Measurements from ENCODE around the gene ZBTB20.
"Not testable (repeated sequence)": the region's sequence is repeated elsewhere in the genome, so short reads cannot be mapped to it uniquely, and the experiment has no call there.

ZBTB20 gene

DNA sequence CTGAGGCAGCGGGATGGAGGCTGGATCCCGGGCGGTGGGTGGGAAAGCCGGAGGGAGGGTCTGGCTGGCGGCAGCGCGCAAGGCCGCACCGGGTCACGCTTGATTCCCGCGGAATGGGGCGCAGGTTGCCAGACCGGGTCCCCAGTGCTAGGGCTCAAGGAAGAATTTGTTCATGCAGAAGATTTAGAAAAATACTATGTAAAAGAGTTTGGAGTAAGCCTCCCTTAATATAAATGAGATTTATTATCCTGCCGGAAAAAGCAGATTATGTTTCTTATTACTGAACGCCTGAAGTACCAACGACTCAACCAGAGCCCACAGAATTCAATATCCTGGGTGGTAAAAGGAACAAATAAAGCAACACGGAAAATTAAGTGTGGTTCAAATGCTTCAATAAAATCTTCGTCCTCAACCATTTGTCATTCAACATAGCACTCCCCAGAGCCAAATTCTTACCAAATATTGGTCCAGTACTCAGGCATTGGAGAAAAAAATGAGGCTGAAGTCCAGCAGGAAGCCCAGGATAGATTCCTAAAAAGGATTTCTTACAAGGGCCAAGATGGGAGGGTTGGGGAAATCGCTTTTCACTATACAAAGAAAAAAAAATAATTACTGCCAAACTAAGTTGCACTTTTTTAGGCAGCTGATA is 1.2 kb upstream of the ZBTB20 start:
- in situ Hi-C loops (cut with HindIII; ENCODE audit: low sequenced_read_pairs), result no loop called here

DNA sequence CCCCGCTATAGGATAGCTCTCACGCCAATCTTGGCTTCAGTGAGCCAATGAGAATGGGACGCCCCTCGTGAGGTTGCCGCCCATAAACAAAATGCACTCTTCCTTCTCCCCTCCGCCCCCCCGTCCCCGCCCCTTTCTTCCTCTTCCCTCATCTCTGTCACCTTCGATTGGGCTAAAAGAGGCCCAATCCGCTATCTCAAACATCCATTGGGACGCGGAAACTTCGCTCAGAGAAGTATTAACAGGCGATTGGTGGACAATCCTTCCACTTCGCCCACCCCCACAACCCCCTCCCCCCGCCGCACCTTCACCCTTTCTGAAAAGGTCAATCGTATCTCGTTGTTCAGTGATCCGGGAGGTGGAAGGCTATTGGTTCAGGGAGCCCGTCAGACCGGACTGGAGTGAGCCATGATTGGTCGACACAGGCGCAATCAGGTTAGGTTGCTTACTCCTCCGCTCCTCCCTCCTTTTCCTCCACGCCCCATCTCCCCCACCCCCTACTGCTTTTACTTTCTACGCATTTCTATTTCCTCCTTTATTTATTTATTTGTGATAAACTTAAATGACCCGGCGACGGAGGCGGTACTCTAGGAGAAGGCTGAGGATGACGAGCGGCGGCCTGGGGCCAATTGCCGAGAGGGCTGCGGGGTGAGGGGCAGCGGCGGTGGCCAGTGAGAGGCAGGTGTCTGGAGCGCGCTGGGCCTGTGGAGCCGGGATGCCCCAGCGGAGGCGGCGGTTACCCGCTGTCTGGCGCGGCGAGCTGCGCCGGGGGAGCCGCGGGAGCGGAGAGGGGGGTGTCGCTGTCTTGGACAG is 447 bp upstream of the ZBTB20 start:
- in situ Hi-C loops (cut with HindIII; ENCODE audit: low sequenced_read_pairs), result no loop called here

DNA sequence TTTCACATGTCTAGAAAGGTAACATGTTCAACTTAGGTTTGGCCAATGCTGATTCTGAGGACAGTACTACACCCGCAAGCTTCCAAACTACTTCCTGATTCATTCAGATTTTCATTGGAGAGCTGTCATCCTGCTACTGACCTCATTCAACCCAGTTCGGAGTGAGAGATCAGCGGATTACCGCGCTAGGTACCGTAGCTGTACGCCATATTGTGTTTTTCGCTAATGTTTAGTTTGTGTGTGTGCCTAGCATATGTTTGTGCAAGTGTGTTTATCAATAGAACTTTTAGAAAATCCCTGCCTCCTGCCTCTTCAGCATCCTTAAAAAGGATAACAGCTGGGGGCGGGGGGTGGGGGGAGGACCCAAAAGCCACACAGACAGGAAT is 1.1 kb downstream of the ZBTB20 start:
- in situ Hi-C loops (cut with HindIII; ENCODE audit: low sequenced_read_pairs), result no loop called here

DNA sequence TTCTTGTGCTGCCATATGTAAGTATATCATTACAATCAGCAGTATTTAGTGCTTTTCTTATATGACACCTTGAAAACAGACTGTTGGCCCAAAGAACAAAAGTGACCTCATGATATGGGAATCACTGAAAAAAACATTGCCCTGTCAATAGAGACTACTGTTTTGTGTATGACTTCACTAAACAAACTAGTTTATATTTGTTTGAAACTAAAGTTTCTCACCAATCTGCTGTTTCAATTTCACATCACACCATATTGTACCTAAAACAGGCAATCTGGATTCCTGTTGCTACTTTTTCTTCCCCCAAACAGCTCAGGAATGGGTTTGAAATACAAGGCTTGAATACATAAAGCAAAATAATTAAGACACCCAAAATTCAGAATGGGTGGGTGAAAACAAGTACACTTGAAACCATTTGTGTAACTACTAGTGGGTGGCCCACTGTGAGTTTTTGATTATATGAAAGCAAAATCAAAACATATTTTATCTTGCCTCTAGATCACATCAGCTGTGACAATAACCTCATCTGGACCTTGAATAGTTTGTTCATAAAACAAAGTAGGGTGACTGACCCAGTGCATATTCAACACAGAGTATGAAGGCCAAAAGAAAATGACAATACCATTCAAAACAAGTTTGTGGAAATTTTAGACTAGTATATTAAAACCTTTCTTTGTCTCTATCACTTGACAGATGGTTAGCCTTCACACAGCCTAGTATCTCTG is 5.9 kb downstream of the ZBTB20 start:
- in situ Hi-C loops (cut with HindIII; ENCODE audit: low sequenced_read_pairs), result no loop called here

DNA sequence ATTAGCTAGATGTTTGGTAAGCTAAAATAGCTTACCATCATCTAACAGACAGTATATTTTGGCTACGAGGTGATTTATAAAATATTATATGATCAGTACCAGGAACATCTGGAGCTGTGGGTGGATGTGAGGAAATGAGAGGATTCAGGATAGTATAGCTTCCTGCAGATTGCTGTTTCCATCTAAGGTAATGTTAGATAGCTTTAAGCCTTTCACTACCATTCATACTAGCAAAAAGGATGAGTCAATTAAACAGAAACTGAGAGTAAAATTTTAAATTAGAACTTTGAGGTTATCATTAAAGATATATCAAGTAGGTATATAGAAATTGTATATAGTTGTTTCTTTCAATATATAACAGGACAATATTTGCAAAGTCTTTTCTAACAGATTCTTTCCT is 8.0 kb downstream of the ZBTB20 start:
- in situ Hi-C loops (cut with HindIII; ENCODE audit: low sequenced_read_pairs), result no loop called here

DNA sequence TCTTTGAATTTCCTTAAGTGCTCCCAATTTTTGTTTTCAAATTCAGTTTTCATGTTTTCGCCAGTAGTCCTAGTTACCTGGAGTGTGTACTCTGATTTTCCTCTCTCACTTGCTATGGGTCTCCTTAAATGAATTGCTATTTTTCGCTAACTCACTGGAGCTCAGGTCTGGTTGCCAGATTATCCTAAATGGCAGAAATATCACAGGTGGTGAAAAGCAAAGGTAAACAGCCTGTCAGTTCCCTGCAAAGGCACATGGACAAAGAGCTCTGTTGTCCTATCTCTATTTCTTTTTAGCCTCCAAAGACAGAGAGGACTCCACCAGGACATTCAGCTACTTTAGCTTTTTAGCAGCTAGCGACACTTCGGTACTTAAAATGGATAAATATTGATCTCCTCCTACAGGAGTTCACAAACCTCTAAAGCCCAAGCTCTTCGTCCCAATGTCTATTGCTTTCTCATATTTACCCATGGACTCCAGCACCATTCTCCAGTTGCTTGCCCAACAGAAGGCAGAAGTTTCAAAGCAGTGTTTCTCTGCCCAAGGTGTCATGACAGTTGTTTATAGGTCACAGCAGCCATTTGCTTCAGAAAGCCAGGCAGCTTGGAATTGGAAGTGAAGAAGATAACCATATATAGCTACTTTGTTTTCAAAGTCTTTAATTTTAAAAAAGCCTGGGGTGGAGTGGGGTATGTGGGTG is 12.3 kb downstream of the ZBTB20 start:
- in situ Hi-C loops (cut with HindIII; ENCODE audit: low sequenced_read_pairs), result no loop called here

DNA sequence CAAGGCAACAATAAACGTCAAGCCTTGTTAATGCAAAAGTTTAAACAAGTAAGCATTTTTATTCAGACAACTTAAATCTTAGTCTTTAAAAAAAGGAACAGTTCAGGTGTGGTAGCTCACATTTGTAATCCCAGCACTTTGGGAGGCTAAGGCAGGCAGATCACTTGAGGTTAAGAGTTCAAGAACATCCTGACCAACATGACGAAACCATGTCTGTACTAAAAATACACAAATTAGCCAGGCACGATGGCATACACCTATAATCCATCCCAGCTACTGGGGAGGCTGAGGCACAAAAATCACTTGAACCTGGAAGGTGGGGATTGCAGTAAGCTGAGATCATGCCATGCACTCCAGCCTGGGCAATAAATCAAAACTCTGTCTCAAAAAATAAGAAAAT is 19.9 kb downstream of the ZBTB20 start:
- in situ Hi-C loops (cut with HindIII; ENCODE audit: low sequenced_read_pairs), result no loop called here

DNA sequence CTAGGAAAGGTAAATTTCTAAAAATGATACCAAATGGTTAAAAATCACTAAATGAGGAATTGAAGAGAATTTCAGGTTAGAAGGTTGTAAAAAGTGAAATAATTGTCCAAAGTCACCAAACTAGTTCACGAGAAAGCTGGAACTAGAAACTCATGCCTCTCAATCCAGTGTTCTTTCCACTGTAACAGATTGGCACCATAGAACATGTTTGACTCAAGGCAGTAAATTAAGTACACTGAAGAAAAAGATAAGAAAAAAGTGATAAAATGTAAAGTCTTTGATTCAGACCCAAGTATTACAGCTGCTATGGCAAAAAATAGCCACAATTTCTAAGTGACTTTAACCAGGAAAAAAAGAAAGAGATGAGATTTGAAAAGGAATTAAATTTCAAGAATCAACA is 26.5 kb downstream of the ZBTB20 start:
- in situ Hi-C loops (cut with HindIII; ENCODE audit: low sequenced_read_pairs), result no loop called here

DNA sequence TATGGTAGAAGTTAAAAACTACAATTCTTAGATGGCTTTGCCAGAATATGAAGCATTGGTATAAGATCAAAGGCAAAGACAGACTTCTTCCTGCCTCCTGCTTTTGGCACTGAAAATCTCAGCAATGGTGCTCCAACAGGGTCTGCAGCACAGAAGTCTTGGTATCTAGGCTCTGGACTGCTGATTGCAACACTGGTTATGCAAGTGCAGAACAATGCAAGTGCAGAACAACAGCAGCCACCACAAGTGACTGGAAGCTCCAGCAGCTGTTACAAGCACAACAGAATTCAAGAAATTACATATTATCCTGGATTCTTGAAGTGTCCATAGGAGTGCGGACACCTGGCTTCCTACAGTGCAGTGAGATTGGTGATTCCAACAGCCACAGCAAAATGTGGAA is 33.7 kb downstream of the ZBTB20 start:
- in situ Hi-C loops (cut with HindIII; ENCODE audit: low sequenced_read_pairs), result no loop called here

DNA sequence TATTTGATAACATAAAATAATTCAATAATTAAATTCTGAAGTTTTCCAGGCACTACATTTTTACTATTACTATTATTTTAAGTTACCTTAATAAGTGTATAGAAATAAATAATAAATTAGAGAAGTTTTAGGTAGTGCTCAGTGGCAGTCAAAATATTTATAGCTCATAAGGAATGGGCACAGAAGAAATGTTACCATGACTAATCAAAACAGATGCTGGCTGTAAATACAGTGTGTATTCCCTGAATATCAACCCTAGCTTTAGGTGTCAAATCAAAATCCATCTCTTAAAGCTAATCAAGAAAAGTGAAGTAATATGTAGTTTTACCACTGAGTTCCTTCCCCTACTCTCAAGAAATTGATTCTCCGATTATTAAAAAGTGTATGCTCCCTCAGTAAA is 35.5 kb downstream of the ZBTB20 start:
- in situ Hi-C loops (cut with HindIII; ENCODE audit: low sequenced_read_pairs), result no loop called here

DNA sequence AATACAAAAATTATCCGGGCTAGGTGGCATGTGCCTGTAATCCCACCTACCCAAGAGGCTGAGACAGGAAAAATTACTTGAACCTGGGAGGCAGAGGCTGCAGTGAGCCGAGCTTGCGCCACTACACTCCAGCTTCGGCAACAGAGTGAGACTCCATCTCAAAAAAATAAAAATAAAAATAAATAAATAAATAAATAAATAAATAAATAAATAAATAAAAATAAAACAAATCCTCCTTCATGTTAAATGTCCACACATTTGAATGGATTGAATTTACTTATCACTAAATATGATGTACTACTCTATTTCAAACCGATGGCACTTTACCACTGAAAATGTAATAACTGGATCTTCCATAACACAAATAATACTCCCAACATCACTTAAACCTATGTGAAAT is 36.3 kb downstream of the ZBTB20 start:
- in situ Hi-C loops (cut with HindIII; ENCODE audit: low sequenced_read_pairs), result no loop called here

DNA sequence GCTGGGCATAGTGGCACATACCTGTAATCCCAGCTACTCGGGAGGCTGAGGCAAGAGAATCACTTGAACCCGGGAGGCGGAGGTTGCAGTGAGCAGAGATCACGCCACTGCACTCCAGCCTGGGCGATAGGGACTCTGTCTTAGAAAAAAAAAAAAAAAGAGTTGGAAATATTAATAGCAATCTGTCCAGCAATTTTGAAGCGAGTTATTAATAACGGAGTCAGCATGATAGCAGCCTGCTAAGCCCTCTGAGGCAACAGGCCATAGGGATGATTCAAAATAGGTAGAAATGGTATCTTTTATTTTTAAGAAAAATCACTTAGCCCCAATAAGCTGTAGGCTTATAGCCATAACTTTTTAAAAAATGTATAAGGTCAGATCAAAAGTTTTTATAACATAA is 37.0 kb downstream of the ZBTB20 start:
- in situ Hi-C loops (cut with HindIII; ENCODE audit: low sequenced_read_pairs), result not testable (repeated sequence)

DNA sequence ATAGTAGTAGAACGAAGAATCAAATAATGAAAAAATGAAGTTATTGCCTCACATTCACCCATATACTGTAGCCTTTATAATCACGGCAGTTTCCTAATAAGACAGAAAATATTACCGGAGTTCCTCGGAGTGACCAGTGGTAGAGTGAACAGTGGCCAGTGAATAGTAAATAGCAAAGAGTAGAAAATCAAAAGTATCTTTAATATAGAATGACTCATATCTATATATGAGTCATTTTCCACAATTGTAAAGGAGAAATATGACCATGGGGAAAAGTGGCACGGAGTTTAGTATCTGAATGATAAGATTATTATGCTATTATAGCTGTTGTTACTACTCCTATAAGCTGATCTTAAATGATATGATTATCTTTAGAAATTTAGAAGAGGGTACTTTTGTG is 38.5 kb downstream of the ZBTB20 start:
- in situ Hi-C loops (cut with HindIII; ENCODE audit: low sequenced_read_pairs), result no loop called here

DNA sequence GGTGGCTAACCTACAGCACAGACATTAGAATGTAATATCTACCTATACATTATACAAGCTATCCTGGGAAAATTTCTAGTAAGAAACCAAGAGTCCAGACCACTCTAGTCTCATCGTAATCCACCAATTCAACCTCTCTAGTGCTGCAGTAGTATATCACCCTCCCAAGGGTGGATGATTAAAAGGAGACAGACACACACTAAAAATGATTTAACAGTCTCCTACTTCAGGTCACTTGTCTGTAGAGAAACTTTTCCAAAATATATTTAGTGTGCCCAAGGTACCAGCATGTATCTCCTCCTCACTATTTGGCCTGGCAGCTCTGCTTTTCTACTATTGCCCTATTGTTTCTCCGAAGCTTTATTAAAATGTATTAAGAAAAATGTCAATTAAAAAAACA is 45.0 kb downstream of the ZBTB20 start:
- in situ Hi-C loops (cut with HindIII; ENCODE audit: low sequenced_read_pairs), result no loop called here

DNA sequence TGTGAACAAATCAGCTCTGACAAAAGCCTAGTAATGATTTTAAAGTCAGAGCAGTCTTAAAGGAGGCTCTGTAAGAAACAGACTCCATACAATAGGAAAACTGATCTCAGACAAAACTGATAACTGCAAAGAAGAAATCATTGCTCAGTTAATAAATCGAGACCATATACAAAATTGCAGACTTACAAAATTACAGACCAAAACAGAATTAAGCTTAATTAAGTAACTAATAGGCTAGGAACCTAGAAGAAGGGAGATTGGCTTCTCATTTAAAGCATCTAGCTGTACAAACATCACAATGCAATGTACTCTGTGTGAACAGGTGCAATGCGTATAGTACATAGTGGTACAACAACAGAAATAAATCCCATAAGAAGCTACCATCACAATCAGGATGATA is 46.3 kb downstream of the ZBTB20 start:
- in situ Hi-C loops (cut with HindIII; ENCODE audit: low sequenced_read_pairs), result no loop called here

DNA sequence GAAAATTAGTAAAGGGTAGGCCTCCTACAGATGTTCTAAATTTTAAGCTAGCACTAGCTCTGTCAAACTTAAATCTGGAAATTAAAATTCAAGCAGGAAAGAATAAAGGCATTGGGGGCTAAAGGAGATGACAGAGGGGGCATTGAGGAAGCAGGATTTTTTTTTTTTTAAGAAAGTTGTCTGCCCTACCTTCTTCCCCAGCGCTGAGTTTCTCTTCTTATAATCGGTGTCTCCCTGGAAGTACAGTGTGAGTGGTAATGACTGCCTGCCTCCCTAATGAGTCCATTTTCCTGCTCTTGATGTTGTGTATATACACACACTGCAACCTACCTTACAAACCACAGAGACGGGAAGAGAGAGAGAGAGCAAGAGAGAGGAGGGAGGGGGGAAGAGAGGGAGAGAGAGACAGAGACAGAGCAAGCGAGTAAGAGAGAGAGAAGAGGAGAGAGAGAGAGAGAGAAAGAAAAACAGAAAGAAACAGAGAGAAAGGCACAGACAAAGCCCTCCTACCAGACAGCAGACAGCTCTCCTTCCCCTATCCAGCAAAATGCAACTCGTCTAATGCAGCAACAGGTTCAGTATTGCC is 47.0 kb downstream of the ZBTB20 start:
- in situ Hi-C loops (cut with HindIII; ENCODE audit: low sequenced_read_pairs), result no loop called here

DNA sequence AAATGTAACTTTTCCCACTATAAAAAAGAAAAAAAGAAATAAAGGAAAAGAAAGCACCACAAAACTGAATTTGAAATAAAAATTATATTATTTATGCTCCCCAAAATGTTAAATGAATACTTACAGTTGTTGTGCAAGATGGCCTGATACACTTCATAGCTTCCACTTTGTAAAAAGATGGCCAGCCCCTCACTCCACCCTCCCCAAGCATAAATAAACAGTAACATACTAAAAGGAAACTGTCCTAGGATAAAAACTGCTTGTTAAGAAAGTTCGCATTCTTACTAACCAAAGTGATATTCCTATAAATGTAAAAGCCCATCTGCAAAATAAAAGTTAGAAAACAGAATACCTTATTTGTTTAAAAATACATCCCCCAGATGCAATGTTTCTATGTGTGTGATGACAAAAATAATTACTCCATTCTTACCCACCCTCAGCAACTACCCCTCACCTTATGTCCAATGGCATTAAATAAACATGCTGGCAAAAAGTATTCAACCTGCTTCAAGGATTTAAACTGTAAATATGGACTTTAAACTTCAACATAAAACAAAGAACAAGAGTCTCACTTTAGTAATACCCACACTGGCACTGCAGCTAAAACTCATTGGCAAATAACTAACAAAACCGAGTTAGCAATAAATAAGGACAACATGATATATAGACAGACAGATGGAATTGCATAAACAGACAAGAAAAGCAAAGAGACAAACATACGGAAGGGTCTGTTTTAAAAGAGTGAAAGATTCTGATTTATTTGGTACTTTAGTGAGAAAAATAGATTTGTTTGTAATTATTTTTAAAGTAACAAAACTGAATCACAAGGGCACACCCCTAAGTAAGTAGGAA is 47.7 kb downstream of the ZBTB20 start:
- in situ Hi-C loops (cut with HindIII; ENCODE audit: low sequenced_read_pairs), result no loop called here

DNA sequence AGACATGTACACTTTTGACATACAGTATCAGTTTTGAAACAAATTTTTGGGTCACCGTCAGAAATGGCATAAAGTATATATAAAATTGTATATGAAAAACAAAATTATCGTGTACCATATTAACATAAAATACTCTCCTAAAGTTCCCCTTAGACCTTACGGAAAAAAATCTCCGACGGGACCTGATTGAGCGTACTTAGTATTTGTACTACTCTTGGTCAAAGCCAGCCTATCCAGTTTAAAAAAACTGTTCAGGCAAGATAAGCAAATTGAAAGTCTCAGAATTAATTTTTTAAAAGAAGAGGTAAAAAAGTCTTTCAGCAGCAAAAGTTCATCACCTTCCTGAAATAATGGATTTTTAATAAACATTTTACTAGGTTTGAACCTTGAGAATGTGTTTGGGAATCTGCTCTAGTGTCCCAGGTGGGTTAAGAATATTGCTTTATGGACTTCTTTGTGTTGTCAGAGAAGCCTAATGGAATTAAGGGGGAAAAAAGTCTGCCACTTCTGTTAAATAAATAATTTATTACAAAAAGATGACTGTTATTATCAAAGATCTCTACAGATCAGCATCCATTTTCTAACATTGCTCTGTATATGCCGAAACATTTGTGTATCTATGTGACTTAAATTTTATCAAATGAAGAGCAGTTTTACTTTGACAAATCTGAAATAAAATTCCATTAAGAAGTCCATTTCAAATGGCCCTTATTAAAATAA is 48.6 kb downstream of the ZBTB20 start:
- in situ Hi-C loops (cut with HindIII; ENCODE audit: low sequenced_read_pairs), result no loop called here

DNA sequence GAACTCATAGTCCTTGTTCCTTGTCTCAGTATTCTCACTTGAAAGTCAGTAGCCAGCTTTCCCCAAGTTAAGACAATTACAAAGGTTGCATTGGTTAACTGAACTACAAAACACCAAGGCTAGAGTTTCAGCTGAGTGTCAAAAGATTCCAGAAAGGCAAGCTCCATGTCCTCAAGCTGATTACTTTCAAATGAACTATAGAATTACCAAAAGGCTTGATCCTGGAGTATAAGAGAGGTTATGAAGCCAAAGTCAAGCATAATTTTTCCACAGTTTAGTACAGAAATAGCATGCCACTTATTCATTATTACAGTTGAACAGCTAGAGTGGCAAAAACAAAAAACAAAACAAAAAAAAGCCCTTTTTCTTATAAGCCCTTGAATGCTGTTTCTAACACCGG is 51.9 kb downstream of the ZBTB20 start:
- in situ Hi-C loops (cut with HindIII; ENCODE audit: low sequenced_read_pairs), result no loop called here

Data from DLD1 (cell line).